GM18502 (cell line): ENCODE data around the gene HMGCS2.
"Not testable (repeated sequence)": the region's sequence is repeated elsewhere in the genome, so short reads cannot be mapped to it uniquely, and the experiment has no call there.

ENCODE experiments used
- ATAC-seq: cut with Tn5 transposase; IDR thresholded peaks from one replicate; pipeline ENCODE4 v1.9.1; 2021; ENCODE audit warnings: mild to moderate bottlenecking; ENCODE audit not compliant: unreplicated experiment, poor library complexity

Gene HMGCS2

DNA sequence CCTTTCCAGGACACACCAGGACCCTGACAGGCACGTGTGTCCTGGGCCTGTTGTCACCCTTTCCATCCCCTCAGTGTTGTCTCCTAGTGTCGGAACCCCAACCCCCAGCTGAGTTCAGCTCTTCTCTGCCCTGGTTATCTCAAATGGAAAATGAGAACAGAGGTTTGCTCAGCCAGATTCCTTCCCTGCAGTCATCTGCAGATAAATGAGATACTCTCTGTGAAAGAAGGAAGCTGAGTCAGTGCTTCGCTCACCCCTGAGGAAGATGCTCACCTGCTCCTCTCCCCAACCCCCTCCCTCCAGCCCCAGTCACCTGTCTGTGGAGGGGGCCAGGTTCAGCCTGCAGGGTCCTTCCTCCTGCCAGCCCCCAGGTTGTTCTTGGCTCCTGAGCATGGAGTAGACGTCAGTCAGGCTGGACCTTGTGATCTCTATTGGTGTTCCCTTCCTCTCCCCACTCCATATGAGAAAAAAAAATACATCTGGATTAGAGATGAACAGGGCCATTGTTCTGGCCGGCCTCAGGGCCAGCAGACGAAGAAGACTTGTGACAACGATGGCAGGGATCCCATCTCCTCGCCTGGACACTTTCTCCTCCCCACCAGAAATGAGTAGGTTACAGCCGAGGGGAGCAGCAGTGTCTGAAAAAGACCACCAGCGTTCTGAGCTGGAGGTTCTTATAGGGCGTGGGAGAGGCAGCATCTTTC lies 36.1 kb downstream of the HMGCS2 start:
- ATAC-seq = no peak

GRCh38 chr1:119731741-119732430 lies 36.8 kb downstream of the HMGCS2 start:
- ATAC-seq = no peak

GRCh38 chr1:119731060-119731459 lies 37.6 kb downstream of the HMGCS2 start:
- ATAC-seq = no peak

DNA sequence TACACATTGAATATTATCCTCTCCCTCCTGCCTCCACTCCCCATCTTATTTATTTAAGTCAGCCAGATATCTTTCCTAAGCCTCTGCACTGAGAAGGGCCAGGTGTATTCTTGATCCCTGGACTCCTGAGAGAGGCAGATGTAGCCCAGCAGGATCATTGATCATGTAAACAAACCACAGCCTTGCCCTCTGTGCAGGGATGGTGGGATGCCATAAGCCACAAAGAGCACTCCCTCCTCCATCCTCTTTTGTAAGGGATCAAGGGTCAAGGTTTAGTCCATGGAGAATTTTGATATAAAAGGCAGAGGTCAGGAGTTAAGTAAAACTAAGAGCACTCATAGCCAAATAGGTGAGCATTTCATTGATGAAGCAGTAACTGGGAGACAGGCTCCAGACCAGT lies 39.7 kb downstream of the HMGCS2 start:
- no peak for ATAC-seq

DNA sequence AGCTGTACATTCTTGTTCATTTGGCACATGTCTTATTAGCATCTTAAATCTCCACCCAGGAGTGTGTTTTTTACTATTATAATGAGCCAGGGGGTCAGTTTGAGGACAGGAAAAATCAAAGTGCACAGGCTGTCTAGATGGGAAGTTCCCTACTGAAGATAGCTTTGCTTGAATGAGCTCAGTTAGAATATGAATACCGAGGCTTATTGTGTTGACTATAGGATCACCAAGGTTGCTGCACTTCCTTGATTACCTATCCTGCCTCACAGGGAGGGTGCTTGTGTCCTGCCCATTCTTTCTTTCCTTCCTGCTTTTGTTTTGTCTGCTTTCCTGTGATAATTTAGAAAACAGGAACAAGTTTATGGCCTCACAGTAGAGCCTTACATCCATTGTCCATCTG lies 40.7 kb downstream of the HMGCS2 start:
- no peak for ATAC-seq

GRCh38 chr1:119725626-119726025 lies 43.1 kb downstream of the HMGCS2 start:
- ATAC-seq = no peak

GRCh38 chr1:119724611-119725218 lies 44.0 kb downstream of the HMGCS2 start:
- ATAC-seq = no peak

GRCh38 chr1:119721896-119722295 lies 46.8 kb downstream of the HMGCS2 start:
- no peak for ATAC-seq

DNA sequence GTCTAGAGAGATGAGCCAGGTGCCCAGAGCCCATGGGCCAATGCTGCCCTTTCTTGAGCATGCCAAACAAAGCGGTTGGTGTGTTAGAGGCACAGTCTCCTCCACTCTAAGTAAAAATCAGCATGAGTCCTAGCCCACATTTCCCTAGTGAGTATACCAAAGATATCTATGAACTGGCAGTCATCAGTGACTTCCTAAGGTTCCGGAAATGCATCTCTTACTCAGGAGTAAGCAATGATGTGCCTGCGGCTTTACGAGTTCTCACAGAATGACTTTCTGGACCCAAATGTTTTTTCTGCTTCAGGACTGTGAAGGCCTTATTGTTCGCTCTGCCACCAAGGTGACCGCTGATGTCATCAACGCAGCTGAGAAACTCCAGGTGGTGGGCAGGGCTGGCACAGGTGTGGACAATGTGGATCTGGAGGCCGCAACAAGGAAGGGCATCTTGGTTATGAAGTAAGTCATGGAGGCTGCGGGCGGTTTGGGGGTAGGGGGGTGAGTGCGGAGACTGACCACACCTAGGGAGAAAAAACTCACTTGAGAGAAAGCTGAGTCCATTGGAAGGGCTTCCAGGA lies 47.8 kb downstream of the HMGCS2 start:
- ATAC-seq = no peak

DNA sequence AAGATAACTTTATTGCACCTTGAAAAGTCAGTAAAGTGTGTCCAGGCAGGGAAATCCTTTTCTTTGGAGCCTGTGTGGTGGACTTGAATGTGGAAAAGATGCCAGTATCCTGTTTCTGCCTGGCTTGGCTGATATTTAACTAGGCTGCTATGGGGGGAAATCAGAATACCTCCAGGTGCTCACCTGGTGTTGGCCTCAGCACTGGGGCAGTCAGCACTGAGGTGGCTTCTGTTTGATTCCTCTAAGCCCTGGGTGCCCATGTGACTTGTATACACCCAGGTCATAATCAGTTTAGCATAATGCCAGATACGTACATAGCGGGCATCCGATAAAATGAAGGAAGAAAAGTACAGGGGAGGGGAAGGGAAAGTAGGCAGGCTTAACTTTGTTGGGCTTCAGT lies 49.7 kb downstream of the HMGCS2 start:
- ATAC-seq = no peak

- ATAC-seq = no peak
Measured at GRCh38 chr1:119718409-119718808, 50.3 kb downstream of the HMGCS2 start.

- no peak for ATAC-seq
Measured at GRCh38 chr1:119715542-119715941, 53.2 kb downstream of the HMGCS2 start.

GRCh38 chr1:119714583-119714982 lies 54.1 kb downstream of the HMGCS2 start:
- ATAC-seq = no peak

GRCh38 chr1:119713749-119714456 lies 54.8 kb downstream of the HMGCS2 start:
- no peak for ATAC-seq

DNA sequence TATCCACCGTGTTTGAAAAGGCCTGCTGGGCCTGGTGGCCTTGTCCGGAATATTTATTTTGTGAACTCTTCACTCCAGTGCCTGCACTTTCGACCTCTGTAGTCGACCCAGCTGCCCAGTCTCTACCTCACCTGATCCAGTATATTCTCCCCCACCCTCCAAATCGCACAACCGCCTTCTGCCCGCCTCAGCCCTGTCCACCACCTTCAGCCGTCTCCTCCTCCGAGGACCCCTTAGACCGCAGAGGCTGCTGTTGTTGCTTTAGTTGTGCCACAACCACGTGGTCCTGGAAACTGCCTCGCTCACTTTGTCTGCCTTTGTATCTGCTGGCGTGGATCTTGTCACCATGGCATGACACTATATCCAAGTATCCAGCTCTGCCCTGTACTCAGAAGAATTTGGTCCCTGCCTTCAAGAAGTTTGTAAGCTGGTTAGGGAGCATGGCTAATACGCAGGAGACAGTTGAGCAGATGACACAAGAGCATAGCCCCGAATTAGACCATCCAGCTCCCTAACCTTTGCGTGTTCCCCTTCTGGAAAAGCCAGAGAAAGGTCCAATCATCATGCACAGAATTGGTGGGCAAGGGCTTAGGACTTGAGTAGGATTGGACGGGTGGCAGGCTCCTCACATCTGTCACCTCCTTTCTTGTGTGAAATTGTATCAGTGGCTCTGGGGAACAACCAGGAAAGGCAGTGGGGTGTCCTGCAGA lies 55.5 kb downstream of the HMGCS2 start:
- no peak for ATAC-seq

DNA sequence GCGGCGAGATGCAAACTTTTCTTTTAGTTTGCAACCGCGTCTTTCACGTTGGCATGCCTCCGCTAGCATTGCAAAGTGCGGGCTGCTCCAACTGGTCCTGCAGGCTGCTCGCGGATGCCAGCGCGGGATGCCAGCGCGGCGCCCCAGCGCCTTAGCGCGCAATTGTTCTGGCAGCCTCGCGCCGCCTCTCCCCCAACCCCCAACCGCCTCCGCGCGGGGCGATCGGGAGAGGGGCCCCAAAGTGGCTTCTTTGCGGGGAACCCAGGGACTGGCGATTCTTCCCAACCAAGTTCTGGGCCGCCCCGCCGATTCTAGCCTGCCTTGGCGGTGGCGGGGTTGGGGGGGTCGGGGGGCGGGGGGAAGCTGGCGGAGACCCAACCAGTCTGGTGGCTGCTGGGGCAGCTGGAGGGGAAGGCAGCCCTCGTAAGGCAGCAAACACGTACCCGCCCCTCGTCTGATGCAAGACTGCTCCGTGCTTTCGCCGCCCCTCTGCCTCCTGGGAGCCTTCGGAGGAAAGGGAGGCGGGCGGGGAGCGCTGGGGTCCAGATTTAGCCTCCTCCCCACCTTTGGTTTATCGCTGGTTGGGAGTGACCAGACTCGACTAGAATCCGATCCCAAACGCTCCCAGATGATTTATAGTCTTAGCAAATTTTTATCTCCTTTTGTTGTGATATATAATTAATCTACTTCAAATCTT lies 56.2 kb downstream of the HMGCS2 start:
- ATAC-seq = peak; percentile 52

- ATAC-seq = peak; percentile 76
Measured at GRCh38 chr1:119711804-119712341, 56.8 kb downstream of the HMGCS2 start, which contains the start of gene PHGDH. TSS of gene PHGDH (plus strand) at chr1:119711934. CDS start at chr1:119712023, 89 bp downstream.

- not testable (repeated sequence) for ATAC-seq
Measured at GRCh38 chr1:119711356-119711803, 57.3 kb downstream of the HMGCS2 start.

DNA sequence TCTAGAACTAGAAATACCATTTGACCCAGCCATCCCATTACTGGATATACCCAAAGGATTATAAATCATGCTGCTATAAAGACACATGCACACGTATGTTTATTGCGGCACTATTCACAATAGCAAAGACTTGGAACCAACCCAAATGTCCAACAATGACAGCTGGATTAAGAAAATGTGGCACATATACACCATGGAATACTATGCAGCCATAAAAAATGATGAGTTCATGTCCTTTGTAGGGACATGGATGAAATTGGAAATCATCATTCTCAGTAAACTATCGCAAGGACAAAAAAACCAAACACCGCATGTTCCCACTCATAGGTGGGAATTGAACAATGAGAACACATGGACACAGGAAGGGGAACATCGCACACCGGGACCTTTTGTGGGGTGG lies 62.1 kb downstream of the HMGCS2 start:
- ATAC-seq = not testable (repeated sequence)
